Erythroblast (primary cell): ENCODE measurements around the gene ZNF337.

ENCODE experiments used
- GATA1 ChIP-seq: IDR thresholded peaks from 2 replicates; pipeline ENCODE4 v1.6.1; 2011; ENCODE audit warnings: low read depth, mild to moderate bottlenecking, control low read depth, low read length, moderate library complexity
- POLR2A ChIP-seq: IDR thresholded peaks from 2 replicates; pipeline ENCODE4 v1.6.1; 2011; ENCODE audit warnings: mild to moderate bottlenecking, low read length

- TF ChIP-seq POLR2A (no peak), GATA1 (no peak)
Observed at GRCh38 chr20:25668446-25668845, 28.2 kb downstream of the ZNF337 start.
